HepG2 (cell line): ENCODE measurements around the gene AREL1.

Experiments used
- CHD2 ChIP-seq: IDR thresholded peaks from 2 replicates; pipeline ENCODE4 v1.6.1; 2011; ENCODE audit warnings: low read depth, low read length, improper control_type of control experiment
- ELF1 ChIP-seq: sonication (generic); formaldehyde crosslinking; IDR thresholded peaks from 2 replicates; pipeline ENCODE4 v1.4.0; 2020; ENCODE audit warnings: missing genetic modification reagents
- ESRRA ChIP-seq: sonication (generic); formaldehyde crosslinking; IDR thresholded peaks from 2 replicates; pipeline ENCODE4 v1.5.1; 2020; ENCODE audit warnings: mild to moderate bottlenecking, low read depth, missing genetic modification reagents
- EZH2 ChIP-seq: conservative IDR thresholded peaks from 2 replicates; pipeline ENCODE4 v1.6.1; 2012; ENCODE audit warnings: mild to moderate bottlenecking, low read depth, low read length, moderate library complexity
- JUN ChIP-seq: sonication (generic); formaldehyde crosslinking; IDR thresholded peaks from 2 replicates; pipeline ENCODE4 v1.4.0; 2020; ENCODE audit warnings: mild to moderate bottlenecking, missing genetic modification reagents
- POLR2A ChIP-seq, 2 experiments: IDR thresholded peaks; 2 replicates each; pipeline ENCODE4 v1.6.1; 2011; ENCODE audit warnings: low read depth in 2 of 2, low read length in 2 of 2, mild to moderate bottlenecking in 1 of 2, moderate library complexity in 1 of 2; ENCODE audit not compliant: insufficient read depth in 1 of 2
- SNRNP70 ChIP-seq: fragments of 200-400 bp; formaldehyde crosslinking; IDR thresholded peaks from 2 replicates; pipeline ENCODE4 v1.6.1; 2017; ENCODE audit warnings: mild to moderate bottlenecking, low read depth, low read length, moderate library complexity
- SRSF9 ChIP-seq: fragments of 200-400 bp; formaldehyde crosslinking; IDR thresholded peaks from 2 replicates; pipeline ENCODE4 v1.6.1; 2018; ENCODE audit warnings: borderline replicate concordance, mild to moderate bottlenecking, low read depth, low read length; ENCODE audit not compliant: insufficient read depth, poor library complexity, severe bottlenecking
- TP53 ChIP-seq: sonication (generic); formaldehyde crosslinking; conservative IDR thresholded peaks from 2 replicates; pipeline ENCODE4 v1.4.0; 2020; ENCODE audit warnings: missing genetic modification reagents
- YY1 ChIP-seq: IDR thresholded peaks from 2 replicates; pipeline ENCODE4 v1.6.1; 2011; ENCODE audit warnings: low read length, low read depth, moderate library complexity, mild to moderate bottlenecking; ENCODE audit not compliant: insufficient read depth, insufficient replicate concordance
- ZIK1 ChIP-seq: sonication (generic); formaldehyde crosslinking; IDR thresholded peaks from 2 replicates; pipeline ENCODE4 v1.5.0; 2020; ENCODE audit warnings: mild to moderate bottlenecking, low read depth, missing genetic modification reagents, borderline replicate concordance
- ZNF512B ChIP-seq: sonication (generic); formaldehyde crosslinking; IDR thresholded peaks from 2 replicates; pipeline ENCODE4 v1.5.1; 2020; ENCODE audit warnings: missing genetic modification reagents, mild to moderate bottlenecking, borderline replicate concordance
- ZNF639 ChIP-seq: conservative IDR thresholded peaks from 2 replicates; pipeline ENCODE4 v1.6.1; 2018; ENCODE audit warnings: missing genetic modification reagents

GRCh38 chr14:74691456-74691855 lies 21.4 kb downstream of the AREL1 start:
- TF ChIP-seq EZH2, result no peak
- TF ChIP-seq TP53, result no peak
- no peak for TF ChIP-seq ZIK1 (CRISPR knock-in tag)
- no peak for TF ChIP-seq CHD2
- TF ChIP-seq JUN (CRISPR knock-in tag), result no peak
- TF ChIP-seq ZNF639 (CRISPR knock-in tag), result no peak
- TF ChIP-seq ESRRA (CRISPR knock-in tag), result no peak
- TF ChIP-seq YY1, result no peak
- TF ChIP-seq ELF1 (CRISPR knock-in tag), result no peak
- no peak for TF ChIP-seq SRSF9
- no peak for TF ChIP-seq ZNF512B (CRISPR knock-in tag)
- TF ChIP-seq SNRNP70, result no peak
- no peak for TF ChIP-seq POLR2A (IDR thresholded peaks at IDR 0.05; ENCODE audit: insufficient read depth in 1 of 2, low read depth in 2 of 2, low read length in 2 of 2)
